ENCODE results near the gene OSER1.

DNA sequence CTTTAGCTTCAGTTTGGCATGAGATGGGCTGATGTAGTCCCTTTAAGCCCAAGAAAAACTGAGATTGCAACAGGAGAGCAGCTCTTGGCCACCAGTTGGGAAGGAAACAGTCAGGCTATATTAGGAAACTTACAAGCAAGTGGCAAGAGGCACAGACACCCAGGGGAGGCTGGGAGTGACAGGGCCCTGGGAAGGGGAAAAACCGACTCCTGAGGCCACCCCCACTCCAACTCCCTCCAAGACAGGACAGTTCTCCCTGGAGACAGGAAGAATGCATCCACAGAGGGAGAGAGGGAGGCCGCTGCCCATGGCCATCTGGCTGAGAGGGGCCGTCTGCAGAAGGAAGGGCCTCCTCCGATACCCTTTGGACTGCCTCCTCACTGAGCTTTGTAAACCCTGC lies 44.1 kb downstream of the OSER1 start:
- no peak for TF ChIP-seq POLR2A (IDR thresholded peaks at IDR 0.05)
- TF ChIP-seq, protein P1, sequence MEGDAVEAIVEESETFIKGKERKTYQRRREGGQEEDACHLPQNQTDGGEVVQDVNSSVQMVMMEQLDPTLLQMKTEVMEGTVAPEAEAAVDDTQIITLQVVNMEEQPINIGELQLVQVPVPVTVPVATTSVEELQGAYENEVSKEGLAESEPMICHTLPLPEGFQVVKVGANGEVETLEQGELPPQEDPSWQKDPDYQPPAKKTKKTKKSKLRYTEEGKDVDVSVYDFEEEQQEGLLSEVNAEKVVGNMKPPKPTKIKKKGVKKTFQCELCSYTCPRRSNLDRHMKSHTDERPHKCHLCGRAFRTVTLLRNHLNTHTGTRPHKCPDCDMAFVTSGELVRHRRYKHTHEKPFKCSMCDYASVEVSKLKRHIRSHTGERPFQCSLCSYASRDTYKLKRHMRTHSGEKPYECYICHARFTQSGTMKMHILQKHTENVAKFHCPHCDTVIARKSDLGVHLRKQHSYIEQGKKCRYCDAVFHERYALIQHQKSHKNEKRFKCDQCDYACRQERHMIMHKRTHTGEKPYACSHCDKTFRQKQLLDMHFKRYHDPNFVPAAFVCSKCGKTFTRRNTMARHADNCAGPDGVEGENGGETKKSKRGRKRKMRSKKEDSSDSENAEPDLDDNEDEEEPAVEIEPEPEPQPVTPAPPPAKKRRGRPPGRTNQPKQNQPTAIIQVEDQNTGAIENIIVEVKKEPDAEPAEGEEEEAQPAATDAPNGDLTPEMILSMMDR (IDR thresholded peaks at IDR 0.05): no peak
- TF ChIP-seq POLR2AphosphoS5 (IDR thresholded peaks at IDR 0.05; ENCODE audit: insufficient read depth in 1 of 2, low read depth in 1 of 2): peak in 1 of 2 donors; percentile 35

Data from vagina (tissue), 2 donors.